ENCODE data around the gene TPR. TPM values are rescaled to one million over a fixed set of nuclear protein-coding genes. Genes with fewer than 3 reads are reported as not detected.
A peak's percentile ranks its signal among the peaks of the same experiment; 100 is the strongest.

Gene TPR
- total RNA-seq = 10 to 100 TPM; 70.9 to 94.7 (median 75.4) TPM

DNA sequence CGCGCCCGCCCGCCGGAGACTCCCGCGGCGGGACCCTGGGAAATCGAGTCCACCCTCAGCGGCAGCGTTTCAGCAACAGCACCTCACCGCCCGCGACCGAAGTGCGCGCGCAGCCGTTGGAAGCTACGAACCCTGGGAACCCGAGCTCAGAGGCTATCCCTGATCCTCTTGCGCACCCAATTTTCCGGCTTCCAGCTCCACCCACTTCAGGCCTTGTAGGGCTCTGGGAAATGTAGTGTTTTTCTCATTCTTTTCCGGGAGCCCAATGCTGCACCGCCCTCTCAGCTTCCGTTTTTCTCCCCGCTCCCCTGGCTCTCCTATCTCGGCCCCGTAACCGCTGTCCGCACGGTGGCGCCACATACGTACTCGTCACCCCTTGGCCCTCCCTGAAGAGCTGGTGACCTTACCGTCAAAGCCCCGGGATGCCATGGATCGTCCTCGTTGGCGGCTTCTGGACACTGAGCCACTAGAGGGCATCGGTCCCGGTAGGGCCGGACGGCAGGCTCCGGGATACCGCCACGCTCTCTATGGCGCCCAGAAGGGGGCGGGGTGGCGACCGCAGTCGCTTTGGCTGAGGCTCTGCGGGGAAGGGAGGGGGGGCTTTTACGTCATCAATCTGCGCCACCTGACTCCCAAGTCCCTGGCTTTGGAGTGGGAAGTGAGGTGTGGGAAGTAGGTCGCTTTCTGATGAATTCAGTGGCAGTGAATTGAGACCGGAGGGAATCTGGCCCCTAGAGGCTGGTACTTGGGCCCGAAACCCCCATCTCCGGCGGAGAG lies at the start of gene TPR, which contains the start of gene ODR4:
TSS of gene TPR (minus strand) at position 102 of the 777 bp plus-strand sequence. CDS start 225 bp downstream, outside the sequence.
TSS of gene ODR4 (plus strand) at position 687 of the 777 bp plus-strand sequence. CDS start 3,948 bp downstream, outside the sequence.
- 0% methylated on average over 51 to 52 of the region's 60 CpGs for WGBS, 2 donors
- H3K4me3 ChIP-seq (ENCODE audit: low read depth, poor library complexity, severe bottlenecking) = peak within 1 kb of the TSS; percentile 93
- TF ChIP-seq, protein P1, sequence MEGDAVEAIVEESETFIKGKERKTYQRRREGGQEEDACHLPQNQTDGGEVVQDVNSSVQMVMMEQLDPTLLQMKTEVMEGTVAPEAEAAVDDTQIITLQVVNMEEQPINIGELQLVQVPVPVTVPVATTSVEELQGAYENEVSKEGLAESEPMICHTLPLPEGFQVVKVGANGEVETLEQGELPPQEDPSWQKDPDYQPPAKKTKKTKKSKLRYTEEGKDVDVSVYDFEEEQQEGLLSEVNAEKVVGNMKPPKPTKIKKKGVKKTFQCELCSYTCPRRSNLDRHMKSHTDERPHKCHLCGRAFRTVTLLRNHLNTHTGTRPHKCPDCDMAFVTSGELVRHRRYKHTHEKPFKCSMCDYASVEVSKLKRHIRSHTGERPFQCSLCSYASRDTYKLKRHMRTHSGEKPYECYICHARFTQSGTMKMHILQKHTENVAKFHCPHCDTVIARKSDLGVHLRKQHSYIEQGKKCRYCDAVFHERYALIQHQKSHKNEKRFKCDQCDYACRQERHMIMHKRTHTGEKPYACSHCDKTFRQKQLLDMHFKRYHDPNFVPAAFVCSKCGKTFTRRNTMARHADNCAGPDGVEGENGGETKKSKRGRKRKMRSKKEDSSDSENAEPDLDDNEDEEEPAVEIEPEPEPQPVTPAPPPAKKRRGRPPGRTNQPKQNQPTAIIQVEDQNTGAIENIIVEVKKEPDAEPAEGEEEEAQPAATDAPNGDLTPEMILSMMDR (IDR thresholded peaks at IDR 0.05) = peak in 1 of 3 donors; percentile 88
- no peak for TF ChIP-seq POLR2A (IDR thresholded peaks at IDR 0.05)

DNA sequence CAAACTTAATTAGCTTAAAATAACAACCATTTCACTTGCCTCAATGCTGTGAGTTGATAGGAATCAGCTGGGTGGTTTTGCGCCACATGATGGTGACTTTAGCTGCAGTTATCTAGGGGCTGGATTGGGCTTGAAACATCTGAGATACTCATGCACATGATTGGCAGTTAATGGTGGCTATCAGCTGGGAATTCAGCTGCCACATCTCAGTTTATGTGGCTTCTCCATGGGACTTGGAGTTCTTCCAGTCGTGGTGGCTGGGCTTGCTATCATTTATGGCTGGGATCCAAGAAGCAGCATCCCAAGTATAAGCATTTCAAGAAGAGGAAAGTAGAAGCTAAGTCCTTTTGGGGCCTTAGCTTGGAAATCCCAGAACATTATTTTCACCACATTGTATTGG lies 49.5 kb upstream of the TPR start:
- no peak for DNase-seq (ENCODE audit: low spot score in 2 of 2)
- 64 to 69% methylated on average over 2 of the region's 2 CpGs for WGBS, 2 donors
- intact Hi-C loops (cut with DNase I; ENCODE audit: low total_unique reads) = no loop called here
- TF ChIP-seq, protein P1 (IDR thresholded peaks at IDR 0.05) = no peak
- no peak for TF ChIP-seq POLR2A (IDR thresholded peaks at IDR 0.05)
- H3K4me3 ChIP-seq (ENCODE audit: low read depth, poor library complexity, severe bottlenecking) = no peak overlapping the region

More for the DNA sequence above, at the start of gene TPR, which contains the start of gene ODR4:
- DNase-seq (ENCODE audit: low spot score in 2 of 2) = peak; percentile 99 to 100
- intact Hi-C loops (cut with DNase I; ENCODE audit: low total_unique reads) = no loop called here

DNA sequence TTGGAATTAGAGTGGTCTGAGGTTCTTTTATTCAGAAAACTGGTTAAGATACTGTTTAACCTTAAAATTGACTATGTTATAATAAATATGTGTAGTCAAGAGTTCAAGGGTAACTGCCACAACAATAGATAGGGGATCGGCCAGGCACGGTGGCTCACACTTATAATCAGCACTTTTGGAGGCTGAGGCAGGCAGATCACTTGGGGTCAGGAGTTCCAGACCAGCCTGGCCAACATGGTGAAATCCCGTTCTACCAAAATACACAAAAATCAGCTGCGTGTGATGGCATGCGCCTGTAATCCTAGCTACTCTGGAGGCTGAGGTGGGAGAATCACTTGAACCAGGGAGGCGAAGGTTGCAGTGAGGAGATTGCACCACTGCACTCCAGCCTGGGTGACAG lies 46.4 kb upstream of the TPR start:
- H3K4me3 ChIP-seq (ENCODE audit: low read depth, poor library complexity, severe bottlenecking) = no peak overlapping the region
- intact Hi-C loops (cut with DNase I; ENCODE audit: low total_unique reads) = no loop called here
- TF ChIP-seq POLR2A (IDR thresholded peaks at IDR 0.05) = no peak
- TF ChIP-seq, protein P1 (IDR thresholded peaks at IDR 0.05) = no peak
- no peak for DNase-seq (ENCODE audit: low spot score in 2 of 2)
- WGBS, 2 donors = 92 to 96% methylated on average over 6 of the region's 6 CpGs

DNA sequence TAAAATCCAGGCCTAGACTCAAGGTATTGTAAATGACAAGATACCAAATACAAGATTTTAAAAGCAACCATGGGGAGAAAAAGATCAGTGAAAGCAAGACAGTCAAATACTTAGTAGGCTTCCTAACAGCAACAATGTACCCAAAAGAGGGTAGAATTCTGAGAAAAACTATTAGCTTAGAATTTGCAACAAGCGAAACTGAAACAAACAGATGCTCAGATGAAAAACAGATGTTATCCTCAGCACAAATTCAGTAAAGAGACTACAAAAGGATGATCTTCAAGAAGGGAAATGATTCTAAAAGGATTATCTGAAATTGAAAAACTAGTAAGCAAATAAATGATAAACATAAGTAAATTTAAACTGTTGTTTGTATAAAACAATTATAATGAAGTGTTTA lies 45.9 kb upstream of the TPR start:
- intact Hi-C loops (cut with DNase I; ENCODE audit: low total_unique reads) = no loop called here
- DNase-seq (ENCODE audit: low spot score in 2 of 2) = no peak
- TF ChIP-seq POLR2A (IDR thresholded peaks at IDR 0.05) = no peak
- TF ChIP-seq, protein P1 (IDR thresholded peaks at IDR 0.05) = no peak
- 54 to 57% methylated on average over 1 of the region's 1 CpG for WGBS, 2 donors
- H3K4me3 ChIP-seq (ENCODE audit: low read depth, poor library complexity, severe bottlenecking) = no peak overlapping the region

DNA sequence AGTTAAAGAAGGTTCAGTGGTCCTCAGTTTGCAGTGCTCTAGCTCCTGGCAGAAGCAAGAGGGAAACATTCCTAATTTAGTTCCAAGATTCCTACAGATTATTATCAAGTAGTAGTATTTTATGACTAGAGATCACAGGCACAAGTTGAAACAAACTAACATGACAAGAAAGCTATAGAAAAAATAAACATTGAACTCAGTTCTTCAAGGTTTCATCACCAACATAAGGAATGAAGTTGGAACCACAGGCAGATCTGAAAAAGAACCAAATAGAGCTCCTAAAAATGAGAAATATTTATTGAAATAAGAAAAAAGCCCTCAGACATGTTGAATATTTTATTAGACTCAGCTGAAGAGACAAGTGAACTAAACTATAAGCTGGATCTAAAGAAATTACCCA lies 45.3 kb upstream of the TPR start:
- intact Hi-C loops (cut with DNase I; ENCODE audit: low total_unique reads) = no loop called here

More for the DNA sequence above, 45.3 kb upstream of the TPR start:
- TF ChIP-seq, protein P1 (IDR thresholded peaks at IDR 0.05) = no peak
- TF ChIP-seq POLR2A (IDR thresholded peaks at IDR 0.05) = no peak
- no peak overlapping the region for H3K4me3 ChIP-seq (ENCODE audit: low read depth, poor library complexity, severe bottlenecking)
- DNase-seq (ENCODE audit: low spot score in 2 of 2) = no peak

Data from lower leg skin (tissue), 4 donors.